ENCODE results near the gene CLDN24.

- TF ChIP-seq EZH2 (IDR thresholded peaks at IDR 0.05) (no peak), POLR2AphosphoS5 (IDR thresholded peaks at IDR 0.05; ENCODE audit: borderline replicate concordance, low read depth, low read length) (no peak), FOXP2 (optimal IDR thresholded peaks at IDR 0.05; ENCODE audit: control extremely low read depth, extremely low read length, insufficient read depth) (no peak)
Observed at GRCh38 chr4:183321516-183321915, 710 bp downstream of the CLDN24 start.

Measured in SK-N-MC (cell line).